Panc1 (cell line): Measurements from ENCODE around the gene CAMK2B. TPM values are rescaled to one million over a fixed set of nuclear protein-coding genes. Genes with fewer than 3 reads are reported as not detected.

Experiments used
- ATAC-seq: fragments of 200-7000 bp; cut with Tn5 transposase; 2 replicates; pipeline ENCODE4 v1.9.1; 2020; ENCODE audit warnings: mild to moderate bottlenecking, moderate library complexity
- BruUV-seq: library from RNA; stranded (reverse); fragments of 400-500 nt; replicated peaks from 2 replicates; lab custom pipeline; 2021; lab: Mats Ljungman, UMichigan
- CTCF ChIA-PET: fragments of 300-600 bp; sonication (Branson Sonifier 250); formaldehyde crosslinking; loops from one replicate; lab custom pipeline; 2022; ENCODE audit warnings: antibody characterized with exemption; lab: Charles Lee
- POLR2A ChIA-PET: fragments of 300-600 bp; sonication (Branson Sonifier 250); formaldehyde crosslinking; loops from one replicate; lab custom pipeline; 2022; ENCODE audit warnings: antibody characterized with exemption; lab: Charles Lee
- DNase-seq: peaks from one replicate; pipeline ENCODE4 v3.0.0-alpha.2; 2010; ENCODE audit warnings: low read depth, low spot score
- H3K27ac ChIP-seq: 2 replicates; pipeline ENCODE4 v1.5.1; 2011; ENCODE audit warnings: mild to moderate bottlenecking, low read length, inconsistent platforms
- H3K27me3 ChIP-seq: fragments of 200-500 bp; sonication (Bioruptor generic); 2 replicates; pipeline ENCODE4 v1.6.0; 2014; ENCODE audit warnings: low read length, inconsistent platforms; ENCODE audit not compliant: control insufficient read depth, insufficient read depth
- H3K36me3 ChIP-seq: fragments of 200-500 bp; sonication (Bioruptor generic); 2 replicates; pipeline ENCODE4 v1.5.1; 2014; ENCODE audit warnings: inconsistent platforms, mild to moderate bottlenecking, low read length, moderate library complexity; ENCODE audit not compliant: control insufficient read depth, insufficient read depth
- H3K4me1 ChIP-seq: 2 replicates; pipeline ENCODE4 v1.5.1; 2011; ENCODE audit warnings: inconsistent platforms, mild to moderate bottlenecking, low read length, moderate library complexity; ENCODE audit not compliant: control insufficient read depth, insufficient read depth
- H3K4me3 ChIP-seq, 2 experiments: 2 replicates each; pipeline ENCODE4 v1.5.1; 2011 to 2012; ENCODE audit warnings: low read depth in 2 of 2, low read length in 2 of 2, mild to moderate bottlenecking in 2 of 2, inconsistent platforms in 1 of 2, moderate library complexity in 1 of 2
- H3K9me3 ChIP-seq: fragments of 200-500 bp; sonication (Bioruptor generic); 2 replicates; pipeline ENCODE4 v1.5.1; 2014; ENCODE audit warnings: low read depth, mild to moderate bottlenecking, inconsistent platforms, low read length, moderate library complexity; ENCODE audit not compliant: control insufficient read depth, insufficient read depth
- POLR2AphosphoS5 ChIP-seq: IDR thresholded peaks from 2 replicates; pipeline ENCODE4 v1.6.1; 2012; ENCODE audit warnings: mild to moderate bottlenecking, low read depth, low read length, moderate library complexity
- SIN3A ChIP-seq: IDR thresholded peaks from 2 replicates; pipeline ENCODE4 v1.6.1; 2012; ENCODE audit warnings: low read depth, mild to moderate bottlenecking, low read length, moderate library complexity, borderline replicate concordance; ENCODE audit not compliant: insufficient read depth
- TCF7L2 ChIP-seq: IDR thresholded peaks from 2 replicates; pipeline ENCODE4 v1.6.1; 2011; ENCODE audit warnings: mild to moderate bottlenecking, low read depth, low read length, inconsistent platforms
- in situ Hi-C: cut with HindIII; loops from 2 replicates; pipeline ENCODE4 v1.10.0; 2016; ENCODE audit warnings: low sequenced_read_pairs, low pct_unique_long_range_greater_than_20kb
- intact Hi-C: fragments of 100-400 bp; cut with micrococcal nuclease; formaldehyde crosslinking; loops from one replicate; pipeline ENCODE4 v1.10.0; 2022; ENCODE audit not compliant: unreplicated experiment
- total RNA-seq: library from RNA; stranded (reverse); gene quantifications from one replicate; pipeline ENCODE4 v1.2.1, GENCODE V29; 2021; ENCODE audit not compliant: unreplicated experiment
- TF ChIP-seq, protein P1 (sequence below): fragments of 450-650 bp; IDR thresholded peaks from 2 replicates; pipeline ENCODE4 v1.5.1; 2017; ENCODE audit warnings: mild to moderate bottlenecking
- TF ChIP-seq, protein P2 (sequence below), 2 experiments: IDR thresholded peaks; 2 replicates each; pipeline ENCODE4 v1.6.1; 2011 to 2012; ENCODE audit warnings: low read depth in 2 of 2, control low read depth in 1 of 2, low read length in 1 of 2, mild to moderate bottlenecking in 1 of 2, moderate library complexity in 1 of 2; ENCODE audit not compliant: insufficient read depth in 1 of 2

The CAMK2B gene
- total RNA-seq, 1 experiment from 2014 or later = 0.26 TPM

DNA sequence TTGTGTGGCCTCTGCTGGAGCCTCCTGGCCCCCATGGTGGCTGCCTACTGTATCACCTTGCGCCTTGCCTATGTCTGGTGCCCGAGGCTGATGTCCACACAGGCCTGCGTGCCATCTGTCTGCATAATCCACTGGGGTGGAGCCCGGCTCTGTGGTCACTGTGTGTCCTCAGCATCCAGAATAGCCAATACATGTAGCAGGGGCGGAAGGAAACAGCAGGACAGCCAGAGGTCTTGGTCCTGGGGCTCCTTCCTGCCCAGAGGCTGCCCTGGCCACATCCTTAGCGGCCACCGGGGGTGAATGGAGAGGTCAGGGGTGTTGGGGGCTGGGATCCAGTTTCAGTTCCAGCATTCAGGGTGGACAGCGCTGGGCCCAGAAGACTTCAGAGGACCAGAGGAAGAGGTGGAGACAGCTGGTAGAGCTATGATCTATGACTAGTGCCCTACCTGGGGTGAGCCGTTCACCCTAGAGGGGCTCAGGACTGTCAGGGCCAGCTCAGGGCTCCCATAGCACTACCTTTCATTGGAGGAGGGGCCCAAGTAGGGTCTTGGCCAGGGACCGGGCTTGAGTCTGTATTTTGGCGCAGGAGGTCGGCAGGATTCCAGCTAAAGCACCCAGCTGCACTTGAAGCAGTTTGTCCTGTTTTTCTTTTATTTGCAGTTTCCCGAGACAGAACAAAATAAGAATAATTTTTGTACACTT lies 108.7 kb downstream of the CAMK2B start:
- intact Hi-C loops = no loop called here
- DNase-seq = no peak

DNA sequence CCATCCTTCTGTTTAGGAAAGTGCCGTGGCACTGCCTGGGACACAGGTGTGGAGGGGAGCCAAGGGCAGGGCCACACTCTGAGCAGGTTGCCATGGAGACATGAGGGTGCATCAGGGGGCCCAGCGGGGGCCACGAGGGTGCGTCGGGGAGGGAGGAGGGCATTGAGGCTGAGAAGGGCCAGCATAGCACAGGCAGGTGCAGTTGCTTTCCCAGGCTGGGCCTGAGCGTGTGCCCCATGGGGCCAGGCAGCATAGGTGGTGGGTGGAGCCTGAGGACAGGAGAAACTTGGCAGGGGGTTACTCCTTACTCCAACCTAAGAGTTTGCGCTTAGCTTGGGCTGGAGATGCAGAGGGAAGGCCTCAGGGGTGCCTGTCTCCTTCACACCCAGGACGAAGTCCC lies 109.4 kb downstream of the CAMK2B start:
- ATAC-seq = peak; percentile 2; the same call in 1 of the 2 replicates
- Histone ChIP-seq H3K27me3 (no peaks in the 10 kb centered on the region), H3K27ac (no peak overlapping the region), H3K36me3 (peaks cover 2% of the 10 kb centered on the region), H3K4me1 (0 out of 2 replicates have a peak, but pooled peaks cover 2% of the 10 kb centered on the region), H3K4me3 (no peak overlapping the region), H3K9me3 (no peaks in the 10 kb centered on the region)
- POLR2A ChIA-PET = no interaction called here
- BruUV-seq = no TSS peak
- intact Hi-C loops (no loop called here), in situ Hi-C loops (loop anchor here (25.0 kb wide), 1 partner anchor 121 kb away; the partner anchor contains the start of gene CAMK2B)
- CTCF ChIA-PET = no interaction called here
- no peak for DNase-seq
- TF ChIP-seq TCF7L2 = no peak
- no peak for TF ChIP-seq SIN3A
- TF ChIP-seq, protein P1, sequence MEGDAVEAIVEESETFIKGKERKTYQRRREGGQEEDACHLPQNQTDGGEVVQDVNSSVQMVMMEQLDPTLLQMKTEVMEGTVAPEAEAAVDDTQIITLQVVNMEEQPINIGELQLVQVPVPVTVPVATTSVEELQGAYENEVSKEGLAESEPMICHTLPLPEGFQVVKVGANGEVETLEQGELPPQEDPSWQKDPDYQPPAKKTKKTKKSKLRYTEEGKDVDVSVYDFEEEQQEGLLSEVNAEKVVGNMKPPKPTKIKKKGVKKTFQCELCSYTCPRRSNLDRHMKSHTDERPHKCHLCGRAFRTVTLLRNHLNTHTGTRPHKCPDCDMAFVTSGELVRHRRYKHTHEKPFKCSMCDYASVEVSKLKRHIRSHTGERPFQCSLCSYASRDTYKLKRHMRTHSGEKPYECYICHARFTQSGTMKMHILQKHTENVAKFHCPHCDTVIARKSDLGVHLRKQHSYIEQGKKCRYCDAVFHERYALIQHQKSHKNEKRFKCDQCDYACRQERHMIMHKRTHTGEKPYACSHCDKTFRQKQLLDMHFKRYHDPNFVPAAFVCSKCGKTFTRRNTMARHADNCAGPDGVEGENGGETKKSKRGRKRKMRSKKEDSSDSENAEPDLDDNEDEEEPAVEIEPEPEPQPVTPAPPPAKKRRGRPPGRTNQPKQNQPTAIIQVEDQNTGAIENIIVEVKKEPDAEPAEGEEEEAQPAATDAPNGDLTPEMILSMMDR = no peak
- TF ChIP-seq, protein P2, sequence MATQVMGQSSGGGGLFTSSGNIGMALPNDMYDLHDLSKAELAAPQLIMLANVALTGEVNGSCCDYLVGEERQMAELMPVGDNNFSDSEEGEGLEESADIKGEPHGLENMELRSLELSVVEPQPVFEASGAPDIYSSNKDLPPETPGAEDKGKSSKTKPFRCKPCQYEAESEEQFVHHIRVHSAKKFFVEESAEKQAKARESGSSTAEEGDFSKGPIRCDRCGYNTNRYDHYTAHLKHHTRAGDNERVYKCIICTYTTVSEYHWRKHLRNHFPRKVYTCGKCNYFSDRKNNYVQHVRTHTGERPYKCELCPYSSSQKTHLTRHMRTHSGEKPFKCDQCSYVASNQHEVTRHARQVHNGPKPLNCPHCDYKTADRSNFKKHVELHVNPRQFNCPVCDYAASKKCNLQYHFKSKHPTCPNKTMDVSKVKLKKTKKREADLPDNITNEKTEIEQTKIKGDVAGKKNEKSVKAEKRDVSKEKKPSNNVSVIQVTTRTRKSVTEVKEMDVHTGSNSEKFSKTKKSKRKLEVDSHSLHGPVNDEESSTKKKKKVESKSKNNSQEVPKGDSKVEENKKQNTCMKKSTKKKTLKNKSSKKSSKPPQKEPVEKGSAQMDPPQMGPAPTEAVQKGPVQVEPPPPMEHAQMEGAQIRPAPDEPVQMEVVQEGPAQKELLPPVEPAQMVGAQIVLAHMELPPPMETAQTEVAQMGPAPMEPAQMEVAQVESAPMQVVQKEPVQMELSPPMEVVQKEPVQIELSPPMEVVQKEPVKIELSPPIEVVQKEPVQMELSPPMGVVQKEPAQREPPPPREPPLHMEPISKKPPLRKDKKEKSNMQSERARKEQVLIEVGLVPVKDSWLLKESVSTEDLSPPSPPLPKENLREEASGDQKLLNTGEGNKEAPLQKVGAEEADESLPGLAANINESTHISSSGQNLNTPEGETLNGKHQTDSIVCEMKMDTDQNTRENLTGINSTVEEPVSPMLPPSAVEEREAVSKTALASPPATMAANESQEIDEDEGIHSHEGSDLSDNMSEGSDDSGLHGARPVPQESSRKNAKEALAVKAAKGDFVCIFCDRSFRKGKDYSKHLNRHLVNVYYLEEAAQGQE (IDR thresholded peaks at IDR 0.05; ENCODE audit: insufficient read depth in 1 of 2, low read depth in 2 of 2, low read length in 1 of 2) = no peak
- no peak for TF ChIP-seq POLR2AphosphoS5

More for the DNA sequence above, 108.7 kb downstream of the CAMK2B start:
- Histone ChIP-seq H3K4me1 (0 out of 2 replicates have a peak, but pooled peaks cover 2% of the 10 kb centered on the region), H3K27me3 (no peaks in the 10 kb centered on the region), H3K4me3 (no peak overlapping the region), H3K27ac (no peak overlapping the region), H3K36me3 (no peaks in the 10 kb centered on the region; the same call in none of the 2 replicates), H3K9me3 (no peaks in the 10 kb centered on the region)
- no peak for ATAC-seq
- ChIA-PET CTCF (no interaction called here), POLR2A (no interaction called here)
- BruUV-seq = no TSS peak
- in situ Hi-C loops = loop anchor here (25.0 kb wide), 1 partner anchor 121 kb away; the partner anchor contains the start of gene CAMK2B
- no peak for TF ChIP-seq TCF7L2
- TF ChIP-seq, protein P1 = no peak
- TF ChIP-seq SIN3A = no peak
- no peak for TF ChIP-seq POLR2AphosphoS5
- TF ChIP-seq, protein P2 (IDR thresholded peaks at IDR 0.05; ENCODE audit: insufficient read depth in 1 of 2, low read depth in 2 of 2, low read length in 1 of 2) = no peak
